ENCODE data around the gene NECTIN1. TPM values are rescaled to one million over a fixed set of nuclear protein-coding genes. Genes with fewer than 3 reads are reported as not detected.

The NECTIN1 gene
- total and polyA plus RNA-seq, 2 donors (not counting 3 experiments of a cell fraction or from before 2014, with no cell fraction given) = 10.8 to 23.6 TPM

GRCh38 chr11:119592642-119593041, 136.4 kb downstream of the NECTIN1 start:
- dilution Hi-C loops (cut with MboI; ENCODE audit: extremely low pct_ligation_motif_present, low sequenced_read_pairs) = no loop called here
- TF ChIP-seq JUN (IDR thresholded peaks at IDR 0.05; ENCODE audit: borderline replicate concordance, insufficient read depth, insufficient read length, low read depth) (no peak), POLR2AphosphoS5 (IDR thresholded peaks at IDR 0.05; ENCODE audit: insufficient read depth, low read depth, low read length) (no peak), EZH2 (IDR thresholded peaks at IDR 0.05; ENCODE audit: borderline replicate concordance, low read depth, low read length, severe bottlenecking) (no peak), CTCF (IDR thresholded peaks at IDR 0.05; ENCODE audit: extremely low read depth in 1 of 2, insufficient read depth in 1 of 2, low read depth in 1 of 2, low read length in 2 of 2) (no peak), FOS (IDR thresholded peaks at IDR 0.05; ENCODE audit: borderline replicate concordance, insufficient read depth, low read length) (no peak), POLR2A (IDR thresholded peaks at IDR 0.05; ENCODE audit: low read depth, low read length) (no peak), GATA2 (IDR thresholded peaks at IDR 0.05; ENCODE audit: insufficient read depth, insufficient read length, low read depth, low read length) (no peak)
- DNase-seq (ENCODE audit: low read depth, low spot score) = no peak
- Histone ChIP-seq H2AFZ (ENCODE audit: low read depth, low read length) (no peak overlapping the region), H3K27ac (ENCODE audit: insufficient read depth, low read depth, low read length) (no peak overlapping the region), H3K4me2 (ENCODE audit: insufficient read depth, low read length) (no peak overlapping the region), H3K9me3 (replicated peaks; ENCODE audit: control insufficient read depth, insufficient read depth, low read length) (no peaks in the 10 kb centered on the region), H3K4me3 (replicated peaks in 1 of 3; ENCODE audit: insufficient read depth in 1 of 3, low read depth in 1 of 3, low read length in 3 of 3) (no peak overlapping the region), H3K79me2 (ENCODE audit: control insufficient read depth, insufficient read depth, low read length) (no peaks in the 10 kb centered on the region), H3K27me3 (ENCODE audit: control insufficient read depth in 2 of 2, insufficient read depth in 2 of 2, low read length in 2 of 2) (no peaks in the 10 kb centered on the region), H3K36me3 (ENCODE audit: control insufficient read depth in 2 of 2, extremely low read depth in 1 of 2, insufficient read depth in 2 of 2, low read length in 2 of 2) (no peaks in the 10 kb centered on the region), H4K20me1 (replicated peaks; ENCODE audit: control insufficient read depth, extremely low read depth, insufficient read depth, low read length) (no peaks in the 10 kb centered on the region), H3K9ac (replicated peaks; ENCODE audit: extremely low read depth, insufficient read depth, low read length) (no peak overlapping the region), H3K4me1 (ENCODE audit: control insufficient read depth, extremely low read depth, insufficient read depth, low read length) (peaks cover 14% of the 10 kb centered on the region), H3K9me1 (replicated peaks; ENCODE audit: control insufficient read depth, extremely low read depth, insufficient read depth, low read length) (no peaks in the 10 kb centered on the region)
- intact Hi-C loops (cut with micrococcal nuclease) = no loop called here
- ChIA-PET POLR2A (no interaction called here), CTCF (no interaction called here)
- BruUV-seq (replicated peaks) = no TSS peak
- no peak for FAIRE-seq

Measured in endothelial cell of umbilical vein (primary cell).